Peyer's patch (tissue), 4 donors: ENCODE measurements around the gene FAR2. TPM values are rescaled to one million over a fixed set of nuclear protein-coding genes. Genes with fewer than 3 reads are reported as not detected.

Experiments
- DNase-seq, 3 donors: peaks; one replicate each; pipeline ENCODE4 v3.0.0-alpha.2; 2017 to 2019
- H3K27ac ChIP-seq, 4 donors: fragments of 200-600 bp; sonication (generic); one replicate each; pipeline ENCODE4 v1.5.1; 2016 to 2019
- H3K27me3 ChIP-seq, 2 donors: fragments of 200-600 bp; sonication (generic); one replicate each; pipeline ENCODE4 v1.5.1; 2019
- H3K36me3 ChIP-seq, 3 donors: fragments of 200-600 bp; sonication (generic); one replicate each; pipeline ENCODE4 v1.5.1; 2016 to 2019
- H3K4me1 ChIP-seq, 4 donors: fragments of 200-600 bp; sonication (generic); one replicate each; pipeline ENCODE4 v1.5.1; 2016 to 2019
- H3K4me3 ChIP-seq, 4 donors: fragments of 200-600 bp; sonication (generic); 1 replicate in 3 of 4; 2 replicates in 1 of 4; pipeline ENCODE4 v1.5.1; 2016 to 2019; ENCODE audit warnings: mild to moderate bottlenecking in 1 of 4
- H3K9me3 ChIP-seq, 4 donors: fragments of 200-600 bp; sonication (generic); one replicate each; pipeline ENCODE4 v1.5.1; 2016 to 2019; ENCODE audit warnings: mild to moderate bottlenecking in 1 of 4
- POLR2A ChIP-seq, 2 donors: fragments of 450-650 bp; IDR thresholded peaks; one replicate each; pipeline ENCODE4 v1.5.1; 2017; ENCODE audit warnings: antibody characterized with exemption in 2 of 2, mild to moderate bottlenecking in 2 of 2, moderate library complexity in 2 of 2
- total RNA-seq, 4 donors: library from RNA; depleted of rRNA; stranded (reverse); fragments of >200 nt; gene quantifications; one replicate each; pipeline ENCODE4 v1.1.0, GENCODE V29; 2016
- TF ChIP-seq, protein P1 (sequence below), 6 experiments: fragments of 450-650 bp in 4 of 6; fragments of 200-600 bp in 2 of 6; sonication (generic) in 1 of 6; IDR thresholded peaks; one replicate each; pipeline ENCODE4 v1.5.1; 2017 to 2019; ENCODE audit warnings: antibody characterized with exemption in 6 of 6, mild to moderate bottlenecking in 3 of 6, moderate library complexity in 1 of 6

The FAR2 gene
- total RNA-seq, 4 donors from 2014 or later = 31.0 to 52.8 (median 40.1) TPM

DNA sequence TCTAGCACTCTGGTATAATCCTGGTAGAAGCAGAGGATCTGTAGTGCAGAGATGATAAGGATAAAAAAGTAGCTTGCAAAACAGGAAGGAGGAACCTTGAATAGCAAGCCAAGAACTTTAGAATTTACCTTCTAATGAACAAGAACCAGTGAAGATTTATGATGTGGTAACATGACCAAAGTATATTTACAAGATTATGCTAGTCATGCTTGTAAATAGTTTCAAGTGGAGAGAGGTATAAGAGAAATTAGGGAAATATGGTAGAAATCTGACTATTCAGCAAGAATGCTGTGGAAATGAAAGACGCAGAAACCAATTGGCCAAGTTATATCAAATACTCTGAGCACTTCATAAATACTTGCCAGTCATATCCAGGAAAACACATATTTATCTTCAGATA lies 184.1 kb downstream of the FAR2 start:
- H3K36me3 ChIP-seq = peaks cover 0 to 15% (median 0%) of the 10 kb centered on the region in 3 donors
- TF ChIP-seq, protein P1, sequence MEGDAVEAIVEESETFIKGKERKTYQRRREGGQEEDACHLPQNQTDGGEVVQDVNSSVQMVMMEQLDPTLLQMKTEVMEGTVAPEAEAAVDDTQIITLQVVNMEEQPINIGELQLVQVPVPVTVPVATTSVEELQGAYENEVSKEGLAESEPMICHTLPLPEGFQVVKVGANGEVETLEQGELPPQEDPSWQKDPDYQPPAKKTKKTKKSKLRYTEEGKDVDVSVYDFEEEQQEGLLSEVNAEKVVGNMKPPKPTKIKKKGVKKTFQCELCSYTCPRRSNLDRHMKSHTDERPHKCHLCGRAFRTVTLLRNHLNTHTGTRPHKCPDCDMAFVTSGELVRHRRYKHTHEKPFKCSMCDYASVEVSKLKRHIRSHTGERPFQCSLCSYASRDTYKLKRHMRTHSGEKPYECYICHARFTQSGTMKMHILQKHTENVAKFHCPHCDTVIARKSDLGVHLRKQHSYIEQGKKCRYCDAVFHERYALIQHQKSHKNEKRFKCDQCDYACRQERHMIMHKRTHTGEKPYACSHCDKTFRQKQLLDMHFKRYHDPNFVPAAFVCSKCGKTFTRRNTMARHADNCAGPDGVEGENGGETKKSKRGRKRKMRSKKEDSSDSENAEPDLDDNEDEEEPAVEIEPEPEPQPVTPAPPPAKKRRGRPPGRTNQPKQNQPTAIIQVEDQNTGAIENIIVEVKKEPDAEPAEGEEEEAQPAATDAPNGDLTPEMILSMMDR (IDR thresholded peaks at IDR 0.05) = no peak
- TF ChIP-seq POLR2A (IDR thresholded peaks at IDR 0.05) = no peak
- no peaks in the 10 kb centered on the region for H3K27me3 ChIP-seq
- no peak for DNase-seq
- H3K27ac ChIP-seq = no peak overlapping the region
- H3K4me3 ChIP-seq = no peak overlapping the region
- H3K9me3 ChIP-seq = no peaks in the 10 kb centered on the region
- H3K4me1 ChIP-seq = no peaks in the 10 kb centered on the region

- Histone ChIP-seq H3K27ac (no peak overlapping the region), H3K9me3 (no peaks in the 10 kb centered on the region), H3K4me3 (no peak overlapping the region), H3K27me3 (no peaks in the 10 kb centered on the region), H3K4me1 (no peaks in the 10 kb centered on the region), H3K36me3 (peaks cover 0 to 25% (median 0%) of the 10 kb centered on the region in 3 donors)
- no peak for DNase-seq
- TF ChIP-seq, protein P1 (IDR thresholded peaks at IDR 0.05) = no peak
- no peak for TF ChIP-seq POLR2A (IDR thresholded peaks at IDR 0.05)
These were observed 185.9 kb downstream of the FAR2 start for GRCh38 chr12:29334937-29335336.

DNA sequence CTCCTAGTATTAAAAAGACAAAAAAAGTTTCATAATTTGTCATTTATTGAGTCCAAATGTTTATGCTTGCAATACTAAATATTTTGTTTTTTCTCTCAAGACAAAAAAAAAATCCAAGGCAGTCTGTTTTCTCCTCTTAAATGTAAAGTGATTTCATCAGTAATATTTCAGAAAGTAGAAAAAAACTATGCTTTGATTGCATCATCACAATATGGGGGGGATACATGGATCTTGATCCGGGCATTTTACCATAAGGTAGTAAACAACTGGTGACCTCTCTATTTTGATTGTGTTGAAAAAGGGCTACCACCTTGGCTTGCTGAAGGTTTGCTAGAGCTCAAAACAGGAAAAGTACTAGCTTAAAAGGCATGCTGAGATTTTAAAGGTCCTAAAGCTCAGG lies 188.2 kb downstream of the FAR2 start:
- Histone ChIP-seq H3K4me3 (no peak overlapping the region), H3K36me3 (peaks cover 0 to 49% (median 0%) of the 10 kb centered on the region in 3 donors), H3K9me3 (no peaks in the 10 kb centered on the region), H3K27ac (no peak overlapping the region), H3K4me1 (no peaks in the 10 kb centered on the region), H3K27me3 (no peaks in the 10 kb centered on the region)
- no peak for TF ChIP-seq POLR2A (IDR thresholded peaks at IDR 0.05)
- TF ChIP-seq, protein P1 (IDR thresholded peaks at IDR 0.05) = no peak
- no peak for DNase-seq

GRCh38 chr12:29343022-29343799 lies 194.1 kb downstream of the FAR2 start:
- no peak for DNase-seq
- TF ChIP-seq, protein P1 (IDR thresholded peaks at IDR 0.05) = no peak
- no peak for TF ChIP-seq POLR2A (IDR thresholded peaks at IDR 0.05)
- peaks cover 0 to 60% (median 0%) of the 10 kb centered on the region in 3 donors for H3K36me3 ChIP-seq
- no peaks in the 10 kb centered on the region for H3K9me3 ChIP-seq
- no peaks in the 10 kb centered on the region for H3K27me3 ChIP-seq
- no peak overlapping the region for H3K27ac ChIP-seq
- H3K4me3 ChIP-seq = no peak overlapping the region
- no peaks in the 10 kb centered on the region for H3K4me1 ChIP-seq

DNA sequence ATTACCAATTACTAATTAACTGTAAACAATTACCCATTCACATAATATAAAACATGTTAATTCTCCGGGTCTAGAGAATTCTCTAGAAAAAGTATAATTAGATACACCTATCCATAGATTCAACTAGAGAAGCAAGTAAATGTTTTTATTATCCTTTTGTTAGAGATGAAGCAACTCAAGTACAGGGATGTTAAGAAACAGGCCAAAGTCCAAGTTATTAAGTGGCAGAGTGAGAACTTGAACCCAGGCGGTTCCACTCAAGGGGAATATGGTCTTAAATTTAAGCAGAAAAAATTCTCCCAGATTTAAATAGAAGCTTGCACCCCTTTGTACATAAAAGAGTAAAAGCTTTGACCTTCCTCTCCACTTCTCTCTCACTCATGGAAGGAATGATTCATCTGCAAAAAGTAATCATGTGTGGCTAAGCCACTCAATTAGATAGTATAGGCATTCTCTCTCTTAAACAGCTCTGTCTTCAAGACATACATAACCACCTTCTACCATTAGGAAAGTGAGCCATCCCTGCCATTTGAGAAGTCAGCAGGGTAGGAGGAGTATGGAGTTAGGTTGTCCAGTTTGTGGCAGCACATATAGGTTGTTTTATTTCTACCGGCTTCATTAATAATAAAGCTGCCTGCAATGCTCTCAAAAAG lies 197.8 kb downstream of the FAR2 start:
- Histone ChIP-seq H3K9me3 (no peaks in the 10 kb centered on the region), H3K36me3 (peaks cover 0 to 30% (median 0%) of the 10 kb centered on the region in 3 donors), H3K4me1 (no peaks in the 10 kb centered on the region), H3K27me3 (no peaks in the 10 kb centered on the region), H3K4me3 (no peak overlapping the region), H3K27ac (no peak overlapping the region)
- TF ChIP-seq, protein P1 (IDR thresholded peaks at IDR 0.05) = no peak
- TF ChIP-seq POLR2A (IDR thresholded peaks at IDR 0.05) = no peak
- DNase-seq = no peak
